Measurements from ENCODE around the gene GSC2. TPM values are rescaled to one million over a fixed set of nuclear protein-coding genes. Genes with fewer than 3 reads are reported as not detected.

Gene GSC2
- total and polyA plus RNA-seq, 9 of the 15 experiments (the other 6 are each of a cell fraction or from before 2014, with no cell fraction given) = not detected

DNA sequence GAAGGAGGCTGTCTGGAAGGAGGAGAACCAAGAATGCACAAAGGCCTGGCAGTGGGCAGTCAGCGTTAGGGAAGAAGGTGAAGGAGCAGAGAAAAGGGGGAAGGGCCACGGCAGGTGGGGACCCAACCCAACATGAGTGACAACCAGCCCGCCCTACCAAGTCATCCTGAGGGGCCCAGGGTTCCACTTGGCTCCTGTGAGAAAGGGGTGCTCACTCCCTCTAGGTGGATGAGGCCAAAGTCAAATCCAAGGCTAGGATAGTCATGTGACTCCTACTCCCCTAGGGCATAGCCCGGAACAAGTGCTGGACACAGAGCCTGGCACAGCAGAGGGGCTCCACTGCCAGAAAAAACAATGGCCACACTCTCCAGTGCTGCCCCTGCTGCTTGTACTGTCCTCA, 25.7 kb downstream of the GSC2 start (continued):
- TF ChIP-seq FOXM1 (IDR thresholded peaks at IDR 0.05; ENCODE audit: low read depth) = no peak
- TF ChIP-seq FOXM1 (CRISPR knock-in tag; IDR thresholded peaks at IDR 0.05; ENCODE audit: low read depth) = no peak
- TF ChIP-seq, protein P1, sequence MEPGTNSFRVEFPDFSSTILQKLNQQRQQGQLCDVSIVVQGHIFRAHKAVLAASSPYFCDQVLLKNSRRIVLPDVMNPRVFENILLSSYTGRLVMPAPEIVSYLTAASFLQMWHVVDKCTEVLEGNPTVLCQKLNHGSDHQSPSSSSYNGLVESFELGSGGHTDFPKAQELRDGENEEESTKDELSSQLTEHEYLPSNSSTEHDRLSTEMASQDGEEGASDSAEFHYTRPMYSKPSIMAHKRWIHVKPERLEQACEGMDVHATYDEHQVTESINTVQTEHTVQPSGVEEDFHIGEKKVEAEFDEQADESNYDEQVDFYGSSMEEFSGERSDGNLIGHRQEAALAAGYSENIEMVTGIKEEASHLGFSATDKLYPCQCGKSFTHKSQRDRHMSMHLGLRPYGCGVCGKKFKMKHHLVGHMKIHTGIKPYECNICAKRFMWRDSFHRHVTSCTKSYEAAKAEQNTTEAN (CRISPR knock-in tag; IDR thresholded peaks at IDR 0.05) = no peak
- no peak for TF ChIP-seq ZNF282 (CRISPR knock-in tag; IDR thresholded peaks at IDR 0.05)
- no peak for TF ChIP-seq HIVEP1 (CRISPR knock-in tag; IDR thresholded peaks at IDR 0.05)
- TF ChIP-seq, protein P2, sequence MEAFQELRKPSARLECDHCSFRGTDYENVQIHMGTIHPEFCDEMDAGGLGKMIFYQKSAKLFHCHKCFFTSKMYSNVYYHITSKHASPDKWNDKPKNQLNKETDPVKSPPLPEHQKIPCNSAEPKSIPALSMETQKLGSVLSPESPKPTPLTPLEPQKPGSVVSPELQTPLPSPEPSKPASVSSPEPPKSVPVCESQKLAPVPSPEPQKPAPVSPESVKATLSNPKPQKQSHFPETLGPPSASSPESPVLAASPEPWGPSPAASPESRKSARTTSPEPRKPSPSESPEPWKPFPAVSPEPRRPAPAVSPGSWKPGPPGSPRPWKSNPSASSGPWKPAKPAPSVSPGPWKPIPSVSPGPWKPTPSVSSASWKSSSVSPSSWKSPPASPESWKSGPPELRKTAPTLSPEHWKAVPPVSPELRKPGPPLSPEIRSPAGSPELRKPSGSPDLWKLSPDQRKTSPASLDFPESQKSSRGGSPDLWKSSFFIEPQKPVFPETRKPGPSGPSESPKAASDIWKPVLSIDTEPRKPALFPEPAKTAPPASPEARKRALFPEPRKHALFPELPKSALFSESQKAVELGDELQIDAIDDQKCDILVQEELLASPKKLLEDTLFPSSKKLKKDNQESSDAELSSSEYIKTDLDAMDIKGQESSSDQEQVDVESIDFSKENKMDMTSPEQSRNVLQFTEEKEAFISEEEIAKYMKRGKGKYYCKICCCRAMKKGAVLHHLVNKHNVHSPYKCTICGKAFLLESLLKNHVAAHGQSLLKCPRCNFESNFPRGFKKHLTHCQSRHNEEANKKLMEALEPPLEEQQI (IDR thresholded peaks at IDR 0.05) = no peak
- no peak for TF ChIP-seq FOXK1 (CRISPR knock-in tag; IDR thresholded peaks at IDR 0.05; ENCODE audit: borderline replicate concordance)
- TF ChIP-seq IFI16 (CRISPR knock-in tag; IDR thresholded peaks at IDR 0.05) = no peak
- no peak for TF ChIP-seq LARP7 (IDR thresholded peaks at IDR 0.05)
- TF ChIP-seq POLR3A (IDR thresholded peaks at IDR 0.05; ENCODE audit: borderline replicate concordance, extremely low read depth, insufficient read depth, insufficient read length) = no peak
- TF ChIP-seq ZNF561 (CRISPR knock-in tag; conservative IDR thresholded peaks at IDR 0.05) = no peak
- TF ChIP-seq, protein P3, sequence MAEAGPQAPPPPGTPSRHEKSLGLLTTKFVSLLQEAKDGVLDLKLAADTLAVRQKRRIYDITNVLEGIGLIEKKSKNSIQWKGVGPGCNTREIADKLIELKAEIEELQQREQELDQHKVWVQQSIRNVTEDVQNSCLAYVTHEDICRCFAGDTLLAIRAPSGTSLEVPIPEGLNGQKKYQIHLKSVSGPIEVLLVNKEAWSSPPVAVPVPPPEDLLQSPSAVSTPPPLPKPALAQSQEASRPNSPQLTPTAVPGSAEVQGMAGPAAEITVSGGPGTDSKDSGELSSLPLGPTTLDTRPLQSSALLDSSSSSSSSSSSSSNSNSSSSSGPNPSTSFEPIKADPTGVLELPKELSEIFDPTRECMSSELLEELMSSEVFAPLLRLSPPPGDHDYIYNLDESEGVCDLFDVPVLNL (CRISPR knock-in tag; IDR thresholded peaks at IDR 0.05; ENCODE audit: low read depth) = no peak
- TF ChIP-seq, protein P4, sequence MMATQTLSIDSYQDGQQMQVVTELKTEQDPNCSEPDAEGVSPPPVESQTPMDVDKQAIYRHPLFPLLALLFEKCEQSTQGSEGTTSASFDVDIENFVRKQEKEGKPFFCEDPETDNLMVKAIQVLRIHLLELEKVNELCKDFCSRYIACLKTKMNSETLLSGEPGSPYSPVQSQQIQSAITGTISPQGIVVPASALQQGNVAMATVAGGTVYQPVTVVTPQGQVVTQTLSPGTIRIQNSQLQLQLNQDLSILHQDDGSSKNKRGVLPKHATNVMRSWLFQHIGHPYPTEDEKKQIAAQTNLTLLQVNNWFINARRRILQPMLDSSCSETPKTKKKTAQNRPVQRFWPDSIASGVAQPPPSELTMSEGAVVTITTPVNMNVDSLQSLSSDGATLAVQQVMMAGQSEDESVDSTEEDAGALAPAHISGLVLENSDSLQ (IDR thresholded peaks at IDR 0.05) = peak; percentile 52
- TF ChIP-seq TGIF2 (CRISPR knock-in tag; IDR thresholded peaks at IDR 0.05) = no peak
- TF ChIP-seq CHD2 (IDR thresholded peaks at IDR 0.05; ENCODE audit: low read depth, low read length) = no peak
- peak; percentile 70 for TF ChIP-seq PHB (CRISPR knock-in tag; IDR thresholded peaks at IDR 0.05)
- no peak for TF ChIP-seq HDAC1 (IDR thresholded peaks at IDR 0.05)
- no peak for TF ChIP-seq KLF6 (CRISPR knock-in tag; IDR thresholded peaks at IDR 0.05; ENCODE audit: borderline replicate concordance)
- no peak for TF ChIP-seq SIN3A (IDR thresholded peaks at IDR 0.05; ENCODE audit: borderline replicate concordance in 2 of 2, control insufficient read depth in 1 of 2, low read depth in 2 of 2, low read length in 2 of 2)
- TF ChIP-seq RUNX1 (IDR thresholded peaks at IDR 0.05; ENCODE audit: low read depth) = no peak
- TF ChIP-seq, protein P5, sequence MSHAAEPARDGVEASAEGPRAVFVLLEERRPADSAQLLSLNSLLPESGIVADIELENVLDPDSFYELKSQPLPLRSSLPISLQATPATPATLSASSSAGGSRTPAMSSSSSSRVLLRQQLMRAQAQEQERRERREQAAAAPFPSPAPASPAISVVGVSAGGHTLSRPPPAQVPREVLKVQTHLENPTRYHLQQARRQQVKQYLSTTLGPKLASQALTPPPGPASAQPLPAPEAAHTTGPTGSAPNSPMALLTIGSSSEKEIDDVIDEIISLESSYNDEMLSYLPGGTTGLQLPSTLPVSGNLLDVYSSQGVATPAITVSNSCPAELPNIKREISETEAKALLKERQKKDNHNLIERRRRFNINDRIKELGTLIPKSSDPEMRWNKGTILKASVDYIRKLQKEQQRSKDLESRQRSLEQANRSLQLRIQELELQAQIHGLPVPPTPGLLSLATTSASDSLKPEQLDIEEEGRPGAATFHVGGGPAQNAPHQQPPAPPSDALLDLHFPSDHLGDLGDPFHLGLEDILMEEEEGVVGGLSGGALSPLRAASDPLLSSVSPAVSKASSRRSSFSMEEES (CRISPR knock-in tag; IDR thresholded peaks at IDR 0.05) = peak; percentile 93
- no peak for TF ChIP-seq ZNF584 (CRISPR knock-in tag; IDR thresholded peaks at IDR 0.05; ENCODE audit: low read depth)

All from K562 (cell line).